DOHH2 (cell line): ENCODE results near the gene PER1.

Experiments used
- EZH2phosphoT487 ChIP-seq: fragments of 200-600 bp; sonication (generic); IDR thresholded peaks from 2 replicates; pipeline ENCODE4 v1.6.1; 2017; ENCODE audit warnings: borderline replicate concordance, mild to moderate bottlenecking, antibody characterized with exemption, low read length, moderate library complexity, mixed read lengths
- TF ChIP-seq, protein P1 (sequence below): fragments of 200-600 bp; sonication (generic); IDR thresholded peaks from one replicate; pipeline ENCODE4 v1.5.1; 2014; ENCODE audit warnings: antibody characterized with exemption, mild to moderate bottlenecking, low read depth, low read length; ENCODE audit not compliant: poor library complexity, severe bottlenecking

- TF ChIP-seq, protein P1, sequence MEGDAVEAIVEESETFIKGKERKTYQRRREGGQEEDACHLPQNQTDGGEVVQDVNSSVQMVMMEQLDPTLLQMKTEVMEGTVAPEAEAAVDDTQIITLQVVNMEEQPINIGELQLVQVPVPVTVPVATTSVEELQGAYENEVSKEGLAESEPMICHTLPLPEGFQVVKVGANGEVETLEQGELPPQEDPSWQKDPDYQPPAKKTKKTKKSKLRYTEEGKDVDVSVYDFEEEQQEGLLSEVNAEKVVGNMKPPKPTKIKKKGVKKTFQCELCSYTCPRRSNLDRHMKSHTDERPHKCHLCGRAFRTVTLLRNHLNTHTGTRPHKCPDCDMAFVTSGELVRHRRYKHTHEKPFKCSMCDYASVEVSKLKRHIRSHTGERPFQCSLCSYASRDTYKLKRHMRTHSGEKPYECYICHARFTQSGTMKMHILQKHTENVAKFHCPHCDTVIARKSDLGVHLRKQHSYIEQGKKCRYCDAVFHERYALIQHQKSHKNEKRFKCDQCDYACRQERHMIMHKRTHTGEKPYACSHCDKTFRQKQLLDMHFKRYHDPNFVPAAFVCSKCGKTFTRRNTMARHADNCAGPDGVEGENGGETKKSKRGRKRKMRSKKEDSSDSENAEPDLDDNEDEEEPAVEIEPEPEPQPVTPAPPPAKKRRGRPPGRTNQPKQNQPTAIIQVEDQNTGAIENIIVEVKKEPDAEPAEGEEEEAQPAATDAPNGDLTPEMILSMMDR, result no peak
- no peak for TF ChIP-seq EZH2phosphoT487
Measured at GRCh38 chr17:8101721-8102120, 50.5 kb downstream of the PER1 start.
